OCI-M1 (cell line): Measurements from ENCODE around the gene C3orf70.
A peak's percentile ranks its signal among the peaks of the same experiment; 100 is the strongest.
"Not testable (repeated sequence)": the region's sequence is repeated elsewhere in the genome, so short reads cannot be mapped to it uniquely, and the experiment has no call there.

ENCODE experiments used
- DNase-seq: peaks from one replicate; lab custom pipeline; 2025; lab: John Stamatoyannopoulos, UW

C3orf70 gene

DNA sequence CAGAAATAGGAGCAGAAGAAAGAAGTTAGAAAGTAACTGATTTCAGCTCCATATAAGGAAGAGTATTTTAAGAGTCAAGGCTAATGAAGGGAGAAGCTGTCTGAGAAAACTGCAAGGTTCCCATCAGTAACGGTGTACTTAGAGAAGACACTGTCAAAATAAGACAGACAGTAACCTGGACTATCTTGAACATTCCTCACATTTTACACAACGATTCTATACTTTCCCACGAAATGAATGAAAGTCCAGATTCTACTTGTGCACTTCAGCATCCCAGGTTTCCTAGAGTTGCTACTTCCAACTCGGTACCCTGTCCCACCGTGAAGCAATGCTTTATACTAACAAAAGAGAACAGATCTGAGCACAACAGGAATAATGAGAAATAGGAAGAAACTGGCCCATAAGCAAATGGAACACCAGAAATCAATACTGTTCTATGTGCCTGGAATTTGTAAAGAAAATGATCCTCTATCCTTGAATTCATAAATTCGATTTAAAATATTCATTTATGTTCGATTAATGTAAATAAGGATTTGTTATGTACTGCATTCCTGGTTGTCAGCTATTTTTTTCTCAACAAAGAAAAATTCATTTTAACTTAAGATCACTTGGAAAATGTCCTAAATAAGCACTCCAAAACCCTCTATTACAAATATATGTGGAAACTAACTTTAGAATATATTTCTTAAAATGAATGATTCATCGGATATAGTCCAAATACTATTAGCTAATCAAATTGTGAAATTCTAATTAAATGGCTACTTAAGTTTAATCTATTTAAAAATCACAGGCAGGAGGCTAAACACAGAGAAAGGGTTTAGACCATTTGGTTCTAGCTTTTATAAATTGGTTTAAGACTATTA lies 1.5 kb downstream of the C3orf70 start:
- DNase-seq: no peak

DNA sequence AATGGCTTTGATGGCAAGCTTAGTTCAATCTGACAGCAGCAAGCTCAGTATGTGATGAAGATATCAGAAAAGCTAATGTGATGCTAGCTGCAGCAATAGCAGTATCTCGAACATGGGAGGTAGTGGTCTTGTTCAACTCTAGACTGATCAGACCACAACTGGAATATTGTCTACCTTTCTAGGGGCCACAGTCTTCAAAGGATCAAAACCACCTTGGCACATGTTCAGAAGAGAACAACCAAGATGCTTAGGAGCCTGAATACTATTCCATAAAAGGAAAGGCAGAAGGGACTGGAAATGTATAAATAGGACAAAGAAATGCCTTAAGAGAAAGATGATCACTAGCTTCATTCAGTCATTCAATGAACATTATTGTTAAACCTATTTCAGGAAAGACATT lies 2.3 kb downstream of the C3orf70 start:
- no peak for DNase-seq

DNA sequence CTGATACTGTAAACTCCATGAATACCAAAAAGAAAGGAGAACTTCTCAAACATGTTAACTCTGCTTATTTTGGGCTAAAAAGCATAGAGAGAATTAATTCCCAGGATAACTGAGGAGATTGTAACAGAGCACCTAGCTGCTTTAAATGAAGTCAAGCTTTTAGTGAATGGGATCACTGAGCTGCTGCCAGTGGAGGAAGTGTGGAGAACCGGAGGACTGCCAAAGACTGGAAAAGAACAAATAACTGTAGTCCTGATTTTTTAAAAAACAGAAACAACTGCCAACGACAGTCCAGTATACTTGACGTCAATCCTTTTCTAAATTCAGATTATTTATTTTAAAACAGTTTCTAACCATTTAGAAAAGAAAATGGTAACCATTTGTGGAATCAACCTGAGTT lies 3.3 kb downstream of the C3orf70 start:
- DNase-seq: no peak

DNA sequence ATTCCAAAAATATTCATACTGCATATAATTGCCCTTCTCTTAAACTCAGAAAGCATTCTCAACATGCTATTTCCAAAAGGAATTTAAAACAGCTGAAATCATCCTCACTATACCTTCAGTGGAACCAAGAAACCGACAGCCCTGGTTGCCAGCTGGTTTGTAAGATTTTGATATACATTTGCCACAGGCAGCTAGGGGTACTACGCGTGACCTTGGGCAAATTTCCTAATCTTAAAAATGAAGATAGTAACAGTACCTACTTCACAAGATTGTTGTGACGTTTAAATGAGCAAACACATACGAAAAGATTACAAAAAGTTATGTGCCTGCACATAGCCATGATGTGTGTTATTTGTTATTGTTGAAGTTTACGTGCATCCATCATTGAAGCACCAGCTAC lies 7.3 kb downstream of the C3orf70 start:
- no peak for DNase-seq

DNA sequence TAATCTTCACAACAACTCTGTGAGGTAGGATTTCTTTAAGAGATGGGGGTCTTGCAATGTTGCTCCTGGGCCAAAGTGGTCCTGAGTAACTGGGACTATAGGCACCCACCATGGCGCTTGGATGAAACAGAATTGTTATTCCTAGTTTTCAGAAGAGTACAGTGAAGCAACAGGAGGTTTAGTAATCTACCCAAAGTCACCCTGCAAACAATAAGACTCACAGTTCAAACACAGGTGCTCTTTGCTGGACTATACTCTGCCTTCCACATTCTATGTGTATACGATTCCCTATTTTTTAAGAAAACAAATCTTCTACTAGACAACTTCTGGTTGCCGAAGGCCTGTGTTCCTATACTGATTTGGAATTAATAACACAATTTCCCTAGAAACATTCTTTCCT lies 8.1 kb downstream of the C3orf70 start:
- no peak for DNase-seq

DNA sequence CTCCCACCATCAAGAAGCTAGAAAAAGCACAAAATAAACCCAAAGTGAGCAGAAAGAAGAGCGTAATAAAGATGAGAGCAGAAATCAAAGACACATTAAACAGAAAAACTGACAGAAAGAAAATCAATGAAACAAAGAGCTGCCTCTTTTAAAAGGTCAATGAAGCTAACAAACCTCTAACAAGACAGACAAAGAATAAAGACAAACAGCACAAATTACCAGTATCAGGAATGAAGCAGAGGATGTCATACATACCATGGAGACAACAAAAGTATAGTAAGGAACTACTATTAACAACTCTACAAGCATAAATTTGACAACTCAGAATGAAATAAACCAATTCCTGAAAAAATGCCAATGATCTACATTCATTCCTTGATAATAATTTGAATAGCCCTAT lies 15.0 kb downstream of the C3orf70 start:
- DNase-seq: no peak

DNA sequence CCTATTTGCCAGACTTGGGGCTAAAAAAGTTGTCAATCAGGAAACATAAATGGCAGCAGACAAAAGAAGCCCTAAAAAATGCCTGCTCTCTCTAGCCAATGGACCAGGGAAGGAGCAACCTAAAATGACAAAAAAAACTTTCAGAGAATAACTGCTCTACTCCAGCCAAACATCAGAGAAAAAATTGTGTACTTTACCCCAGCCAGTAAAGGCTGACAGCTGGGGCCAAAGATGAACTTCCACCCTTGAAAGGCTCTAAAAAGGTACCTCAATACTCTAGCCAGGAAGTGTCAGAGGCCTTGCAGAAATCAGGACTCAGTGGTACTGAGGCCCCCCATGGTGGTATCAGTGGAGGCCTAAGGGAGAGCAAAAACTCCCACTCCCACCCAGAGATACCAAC lies 18.4 kb downstream of the C3orf70 start:
- no peak for DNase-seq

DNA sequence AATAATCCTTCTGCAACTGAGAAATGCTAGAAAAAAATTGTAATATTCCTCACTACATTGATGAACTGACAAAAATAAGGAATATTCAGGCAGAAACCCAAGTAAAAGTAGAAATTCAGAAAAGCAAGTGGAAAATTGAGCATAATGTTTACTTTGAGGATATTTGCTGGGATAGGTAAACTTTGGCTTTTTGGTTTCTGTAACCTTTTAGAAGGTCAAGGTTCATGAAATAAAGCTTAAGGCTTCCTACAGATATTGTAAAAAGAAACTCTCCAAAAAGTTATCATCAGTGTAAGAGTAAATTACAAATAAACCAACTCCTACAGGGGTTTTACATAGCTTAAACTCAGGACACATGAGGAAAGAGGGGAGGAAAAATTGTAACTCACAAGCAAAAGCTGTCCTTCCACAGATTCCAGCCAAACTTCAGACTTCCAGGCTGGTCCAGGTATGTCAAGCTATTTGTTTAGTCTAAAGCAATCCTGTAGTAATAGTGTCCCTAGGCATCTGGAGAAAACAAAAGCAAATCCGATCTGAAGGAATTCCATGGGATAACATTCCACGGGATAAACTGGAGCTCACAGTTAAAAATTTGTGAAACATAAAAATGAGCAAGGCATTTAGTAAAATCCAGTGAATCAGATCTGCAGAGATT lies 21.1 kb downstream of the C3orf70 start:
- DNase-seq: no peak

DNA sequence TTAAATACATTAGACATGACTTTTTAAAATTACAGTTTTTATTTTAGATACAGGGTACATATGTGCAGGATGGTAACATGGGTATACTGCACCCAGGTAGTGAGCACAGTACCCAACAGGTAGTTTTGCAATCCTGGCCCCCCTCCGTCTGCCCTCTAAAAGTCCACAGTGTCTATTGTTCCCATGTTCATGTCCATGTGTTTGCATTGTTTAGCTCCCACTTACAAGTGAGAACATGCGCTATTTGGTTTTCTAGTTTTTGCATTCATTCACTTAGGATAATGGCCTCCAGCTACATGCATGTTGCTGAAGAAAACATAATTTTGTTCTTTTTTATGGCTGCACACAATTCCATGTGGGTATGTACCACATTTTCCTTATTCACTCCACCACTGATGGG lies 23.8 kb downstream of the C3orf70 start:
- DNase-seq: no peak

DNA sequence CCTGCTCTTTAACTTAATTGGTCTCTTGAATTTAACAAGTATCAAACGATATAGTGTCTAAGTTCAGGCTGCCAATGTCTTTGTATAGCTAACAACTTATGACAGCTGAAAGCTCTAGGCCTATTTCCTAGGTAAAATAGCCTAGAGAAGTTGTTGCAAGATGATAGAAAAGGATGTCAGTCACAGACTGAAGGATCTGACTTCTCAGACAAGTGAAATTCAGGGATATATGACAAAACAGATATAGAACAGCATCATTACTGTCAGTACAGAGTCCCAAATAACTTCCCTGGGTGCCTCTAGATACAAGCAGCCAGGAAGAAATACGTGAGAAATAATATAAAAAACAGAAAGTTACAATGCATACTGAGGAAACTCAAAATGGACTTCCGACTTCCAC lies 26.7 kb downstream of the C3orf70 start:
- no peak for DNase-seq

DNA sequence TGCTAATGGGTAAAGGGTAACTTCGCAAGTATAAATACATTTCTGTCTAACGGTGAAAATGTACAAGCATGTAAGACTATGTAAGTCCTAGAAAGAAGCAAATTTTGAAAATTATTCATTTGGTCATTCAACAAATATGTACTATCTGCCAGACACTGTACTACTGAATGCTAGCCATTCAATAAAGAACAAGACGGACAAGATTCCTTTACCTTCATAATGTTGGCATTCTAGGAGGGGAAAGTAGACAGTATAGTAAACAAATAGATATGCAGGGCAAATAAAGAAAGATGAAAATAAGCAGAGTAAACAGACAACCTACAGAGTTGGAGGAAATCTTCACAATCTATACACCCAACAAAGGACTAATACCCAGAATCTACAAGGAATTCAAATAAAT lies 32.7 kb downstream of the C3orf70 start:
- no peak for DNase-seq

DNA sequence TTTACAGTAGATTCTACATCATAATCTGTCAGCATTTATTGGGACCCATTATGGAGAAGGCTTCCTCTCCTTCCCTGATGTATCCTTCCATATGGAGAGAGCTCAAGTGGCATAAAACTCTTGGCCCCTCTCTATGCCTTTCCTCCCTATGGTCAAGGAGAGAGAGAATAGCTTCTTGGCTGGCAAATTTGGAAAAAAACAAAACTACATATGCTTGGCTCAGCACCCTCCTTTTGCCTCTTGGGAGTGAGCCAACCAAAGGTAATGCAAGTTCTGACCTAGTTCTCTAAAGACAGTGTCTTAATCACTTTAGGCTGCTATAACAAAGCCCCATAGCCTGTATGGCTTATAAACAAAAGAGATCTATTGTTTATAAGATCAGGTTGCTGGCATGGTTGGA lies 37.5 kb downstream of the C3orf70 start:
- no peak for DNase-seq

DNA sequence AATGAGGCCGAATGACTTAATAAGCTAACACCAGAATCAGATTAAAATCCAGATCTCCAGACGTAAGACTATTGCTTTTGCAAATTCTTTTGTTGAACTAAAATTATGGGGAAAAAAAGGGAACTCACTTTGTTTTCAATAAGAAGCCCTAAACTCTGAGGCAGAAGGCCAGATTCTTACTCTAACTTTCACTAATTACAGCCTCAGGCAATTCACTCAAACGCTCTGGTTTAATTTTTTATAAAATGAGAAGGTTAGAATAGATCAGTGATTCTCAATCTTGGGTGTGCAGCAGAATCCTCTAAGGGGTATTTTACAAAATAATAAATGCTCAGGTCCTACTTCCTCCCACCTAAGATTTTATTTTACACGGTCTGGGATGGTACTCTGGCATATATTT lies 38.1 kb downstream of the C3orf70 start:
- no peak for DNase-seq

DNA sequence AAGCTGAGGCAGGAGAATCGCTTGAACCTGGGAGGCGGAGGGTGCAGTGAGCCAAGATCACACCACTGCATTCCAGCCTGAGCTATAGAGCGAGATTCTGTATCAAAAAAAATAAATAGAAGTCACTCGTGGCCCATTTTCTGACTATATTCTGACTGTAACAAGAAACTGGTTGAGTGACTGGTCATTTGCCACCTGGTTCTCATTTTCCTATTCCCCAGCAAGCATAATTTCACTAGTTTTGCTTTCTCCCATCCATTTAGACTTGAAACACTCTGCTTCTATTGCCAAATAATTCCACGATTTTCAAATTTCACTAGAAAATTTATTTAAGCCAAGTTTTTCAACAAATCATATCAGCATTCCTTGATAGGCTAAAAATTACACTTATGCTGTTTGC lies 40.7 kb downstream of the C3orf70 start:
- no peak for DNase-seq

DNA sequence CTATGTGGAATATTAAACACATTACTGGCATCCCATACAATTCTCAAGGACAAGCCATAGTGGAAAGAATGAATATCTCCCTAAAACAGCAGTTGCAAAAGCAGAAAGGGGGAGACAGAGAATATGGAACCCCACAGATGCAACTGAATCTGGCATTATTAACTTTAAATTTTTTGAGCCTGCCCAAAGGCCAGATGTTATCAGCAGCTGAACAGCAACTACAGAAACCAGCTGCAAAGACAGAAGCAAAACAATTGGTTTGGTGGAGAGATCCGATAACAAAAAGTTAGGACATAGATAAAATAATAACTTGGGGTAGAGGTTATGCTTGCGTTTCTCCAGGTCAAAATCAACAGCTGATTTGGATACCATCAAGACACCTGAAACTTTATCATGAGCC lies 43.8 kb downstream of the C3orf70 start:
- not testable (repeated sequence) for DNase-seq

DNA sequence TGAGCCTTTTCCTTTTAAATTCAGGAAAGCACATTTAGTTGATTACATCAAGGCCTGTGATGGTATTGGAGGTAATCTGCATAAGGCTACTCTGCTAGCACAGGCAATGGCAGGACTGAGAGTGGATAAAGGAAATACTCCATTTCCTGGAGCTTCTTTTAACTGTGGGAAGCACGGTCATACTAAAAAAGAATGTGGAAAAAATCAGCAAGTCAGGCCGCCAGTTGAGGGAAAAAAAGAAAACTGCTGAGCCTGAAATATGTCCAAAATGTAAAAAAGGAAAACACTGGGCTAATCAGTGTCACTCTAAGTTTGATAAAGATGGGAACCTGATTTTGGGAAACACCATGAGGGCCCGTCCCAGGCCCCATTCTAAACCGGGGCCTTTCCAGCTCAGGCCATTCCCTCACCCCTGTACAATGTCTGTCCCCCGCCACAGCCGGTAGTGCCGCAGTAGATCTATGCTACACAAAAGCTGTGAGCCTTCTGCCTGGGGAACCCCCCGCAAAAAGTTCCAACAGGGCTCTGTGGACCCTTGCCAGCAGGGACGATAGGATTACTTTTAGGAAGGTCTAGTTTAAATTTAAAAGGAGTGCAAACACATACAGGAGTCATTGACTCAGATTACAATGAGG lies 46.5 kb downstream of the C3orf70 start:
- DNase-seq: not testable (repeated sequence)

DNA sequence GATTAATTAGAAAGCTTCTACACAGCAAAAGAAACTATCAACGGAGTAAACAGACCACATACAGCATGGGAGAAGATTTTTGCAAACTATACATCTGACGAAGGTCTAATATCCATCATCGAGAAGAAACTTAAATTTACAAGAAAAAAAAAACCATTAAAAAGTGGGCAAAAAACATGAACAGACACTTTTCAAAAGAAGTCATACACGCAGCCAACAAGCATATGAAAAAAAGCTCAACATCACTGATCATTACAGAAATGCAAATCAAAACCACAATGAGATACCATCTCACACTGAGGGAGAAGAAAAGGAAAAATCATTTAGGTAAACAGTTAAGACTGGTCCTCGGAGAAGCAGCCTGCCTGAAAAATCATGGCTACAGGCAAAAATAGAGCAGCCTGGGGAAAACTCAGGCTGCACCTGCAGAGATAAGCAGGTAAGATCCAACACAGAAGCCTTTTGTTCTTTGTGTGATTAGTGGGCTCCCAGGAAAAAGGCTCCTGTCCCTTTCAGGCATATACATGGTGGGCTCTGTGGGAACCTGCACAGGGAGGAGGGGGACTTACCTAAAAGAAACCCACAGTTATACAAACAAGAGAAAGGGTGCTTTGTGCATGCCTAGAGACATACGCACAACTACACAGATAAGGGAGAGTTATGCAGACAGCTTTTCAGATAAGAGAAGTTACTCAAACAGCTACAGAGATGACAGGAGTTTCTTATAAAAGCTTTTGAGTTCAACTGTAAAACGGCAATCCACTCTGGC lies 49.3 kb downstream of the C3orf70 start:
- DNase-seq: no peak

DNA sequence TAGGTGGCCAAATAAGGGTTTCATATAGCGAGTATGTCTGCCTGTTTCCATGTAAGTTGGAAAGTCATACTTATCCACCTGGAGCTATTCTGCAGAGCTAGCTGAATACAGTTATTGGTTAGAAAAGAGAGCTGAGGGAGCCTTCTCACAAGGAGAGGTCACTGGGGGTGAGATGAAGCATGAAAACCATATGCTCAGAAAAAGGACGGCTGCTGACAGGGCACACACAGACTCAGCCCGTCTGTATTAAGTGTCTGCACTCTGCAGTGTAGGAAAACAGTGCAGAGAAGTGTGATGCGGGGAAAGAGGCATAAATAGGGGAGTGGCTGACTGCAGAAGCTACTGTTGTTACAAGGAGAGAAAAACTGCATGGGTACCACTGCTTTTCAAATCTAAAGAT lies 58.2 kb downstream of the C3orf70 start:
- DNase-seq: no peak

DNA sequence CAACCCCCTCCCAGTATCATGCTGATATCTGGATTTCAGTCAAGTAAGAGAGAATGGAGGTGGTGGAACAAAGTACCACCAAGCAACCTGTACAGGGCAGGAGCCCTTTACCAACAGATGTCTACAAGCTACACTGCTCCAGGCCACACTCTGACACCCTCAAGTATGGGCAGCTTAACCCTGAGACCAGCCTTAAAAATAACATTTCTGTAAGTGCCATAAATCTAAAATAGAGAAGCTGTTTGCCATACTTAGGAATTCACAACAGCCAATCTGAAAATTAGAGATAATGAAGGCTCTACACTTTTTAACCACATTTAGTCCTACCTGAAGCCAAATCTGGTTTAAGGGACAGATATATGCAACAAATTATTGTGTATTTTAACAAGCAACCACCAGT lies 59.7 kb downstream of the C3orf70 start:
- DNase-seq: no peak

DNA sequence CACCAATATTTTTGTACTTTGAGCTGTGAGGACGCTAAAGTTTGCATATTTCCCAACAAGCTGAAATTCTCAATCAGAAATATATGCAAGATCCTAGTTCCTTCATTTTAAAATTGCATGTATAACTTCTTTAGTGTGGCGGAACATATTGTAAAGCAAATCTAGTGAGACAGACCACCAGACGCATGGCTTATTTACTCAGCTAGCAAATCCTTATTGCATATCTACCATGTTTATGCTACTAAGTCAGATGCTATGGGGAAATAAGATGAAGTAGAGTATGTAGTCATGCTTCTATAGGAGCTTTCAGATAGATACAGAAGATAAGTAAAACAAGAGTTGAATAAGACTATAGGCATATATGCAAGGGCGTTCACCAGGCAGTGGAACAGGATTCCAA lies 62.0 kb downstream of the C3orf70 start:
- no peak for DNase-seq

DNA sequence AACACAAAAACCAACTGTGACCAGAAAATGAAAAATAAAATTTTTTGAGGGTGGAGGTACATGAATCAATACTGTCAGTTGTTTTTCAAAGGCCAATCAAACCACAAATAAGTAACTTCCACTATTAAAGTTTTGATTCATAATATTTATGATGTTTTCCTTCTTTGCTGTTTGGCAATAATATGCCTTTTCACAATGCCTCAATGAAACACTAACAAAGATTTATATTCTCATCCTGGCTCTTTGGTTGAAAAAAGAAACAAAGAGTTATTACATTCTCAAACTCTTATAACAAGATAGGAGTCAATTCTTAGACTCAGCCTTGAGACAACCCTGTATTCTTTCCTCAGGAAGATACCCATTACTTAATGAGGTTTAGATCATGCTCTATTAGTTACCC lies 63.1 kb downstream of the C3orf70 start:
- no peak for DNase-seq

DNA sequence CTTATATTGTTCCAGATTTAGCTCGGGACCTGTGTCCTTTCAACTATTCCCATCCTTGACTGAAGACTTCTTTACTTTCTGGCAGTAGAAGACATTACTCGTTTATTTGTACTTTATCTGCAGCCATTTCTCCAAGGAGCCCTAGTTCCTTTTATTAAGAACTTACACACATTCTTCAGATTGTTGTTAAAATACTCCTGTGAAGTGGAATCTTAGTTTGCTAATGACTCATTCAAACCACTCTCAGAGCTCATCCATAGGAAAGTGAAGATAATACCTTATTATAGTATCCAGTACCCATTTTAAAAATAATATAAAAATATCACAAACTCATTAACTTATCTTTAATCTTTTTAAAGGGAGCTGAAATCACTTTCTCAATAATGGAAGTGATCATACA lies 63.5 kb downstream of the C3orf70 start:
- DNase-seq: no peak

DNA sequence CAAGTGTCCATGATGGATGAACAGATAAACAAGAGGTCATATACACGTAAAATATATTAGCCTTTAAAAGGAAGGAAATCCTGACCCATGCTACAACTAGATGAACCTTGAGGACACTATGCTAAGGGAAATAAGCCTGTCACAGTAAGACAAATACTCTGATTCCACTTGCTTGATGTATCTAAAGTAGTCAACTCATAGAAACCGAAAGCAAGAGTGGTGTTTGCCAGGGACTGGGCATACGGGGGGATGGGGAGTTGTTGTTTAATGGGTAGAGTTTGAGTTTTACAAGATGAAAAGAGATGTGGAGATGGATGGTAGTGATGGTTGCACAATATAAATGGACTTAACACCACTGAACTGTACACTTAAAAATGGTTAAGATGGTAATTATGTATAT lies 65.4 kb downstream of the C3orf70 start:
- DNase-seq: peak; percentile 25
